Measurements from ENCODE around the gene PLXNA1. TPM values are rescaled to one million over a fixed set of nuclear protein-coding genes. Genes with fewer than 3 reads are reported as not detected.
A peak's percentile ranks its signal among the peaks of the same experiment; 100 is the strongest.

The PLXNA1 gene
- polyA plus RNA-seq, 6 donors from 2014 or later, result 0.08 to 0.76 (median 0.28) TPM; not detected in 1

- H3K4me3 Mint-ChIP-seq, result no peak overlapping the region
- ATAC-seq (ENCODE audit: low read depth in 2 of 2), result no peak
- H3K27me3 Mint-ChIP-seq, result peaks cover 16 to 47% (median 30%) of the 10 kb centered on the region in 3 donors
- H3K9me3 Mint-ChIP-seq, result peaks cover 5 to 28% (median 20%) of the 10 kb centered on the region in 7 donors
- no peak overlapping the region for H3K27ac Mint-ChIP-seq
- no peak for DNase-seq
- H3K36me3 Mint-ChIP-seq, result peaks cover 16 to 17% of the 10 kb centered on the region in 2 donors
- H3K4me1 Mint-ChIP-seq, result peaks cover 11 to 24% (median 12%) of the 10 kb centered on the region in 3 donors
Observed at GRCh38 chr3:126977821-126978220, 5.1 kb upstream of the PLXNA1 start.

- Mint-ChIP-seq H3K27me3 (peaks cover 16 to 42% (median 30%) of the 10 kb centered on the region in 3 donors), H3K4me1 (peaks cover 11 to 24% (median 12%) of the 10 kb centered on the region in 3 donors), H3K4me3 (peak overlapping the region in 2 of 8 donors; percentile 11 to 76), H3K36me3 (peaks cover 16 to 17% of the 10 kb centered on the region in 2 donors), H3K27ac (no peak overlapping the region), H3K9me3 (peaks cover 5 to 28% (median 20%) of the 10 kb centered on the region in 7 donors)
- ATAC-seq (ENCODE audit: low read depth in 2 of 2), result no peak
- DNase-seq, result no peak
Observed at GRCh38 chr3:126978291-126978690, 4.6 kb upstream of the PLXNA1 start.

DNA sequence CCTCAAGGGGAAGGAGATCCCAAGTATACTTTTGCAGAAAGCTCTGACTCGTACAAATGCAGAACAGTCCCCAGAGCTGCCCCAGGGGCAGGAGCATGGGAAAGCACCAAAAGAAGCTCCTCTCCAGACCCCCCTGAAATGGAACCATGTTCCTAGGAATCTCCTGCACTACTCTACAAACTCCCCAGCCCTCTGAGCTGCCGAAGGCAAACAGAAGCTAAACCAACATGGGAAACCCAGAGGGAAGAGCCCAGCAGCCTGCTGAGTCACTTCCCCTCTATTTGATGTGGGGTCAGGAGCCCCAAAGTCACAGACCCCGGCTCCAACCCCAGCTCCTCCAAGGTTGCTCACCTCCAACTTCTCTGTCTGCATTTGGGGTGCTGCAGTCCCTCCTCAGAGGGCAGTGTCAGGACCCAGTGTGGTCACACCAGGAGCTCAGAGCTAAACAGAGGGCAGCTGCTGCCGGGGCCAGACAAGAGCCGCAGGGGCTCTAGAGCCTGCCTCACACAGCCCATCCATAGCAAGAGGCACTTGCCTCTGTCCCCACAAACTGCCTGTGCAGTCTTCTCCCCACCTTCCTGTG, 3.8 kb upstream of the PLXNA1 start:
- H3K27ac Mint-ChIP-seq, result peak overlapping the region in 3 of 6 donors; percentile 60 to 96 (median 93)
- DNase-seq (no peak), ATAC-seq (ENCODE audit: low read depth in 2 of 2) (no peak)
- H3K4me3 Mint-ChIP-seq, result no peak overlapping the region
- peaks cover 5 to 21% (median 13%) of the 10 kb centered on the region in 7 donors for H3K9me3 Mint-ChIP-seq
- H3K36me3 Mint-ChIP-seq, result peaks cover 13 to 14% of the 10 kb centered on the region in 2 donors
- peaks cover 16 to 37% (median 27%) of the 10 kb centered on the region in 3 donors for H3K27me3 Mint-ChIP-seq
- peaks cover 11 to 24% (median 12%) of the 10 kb centered on the region in 3 donors for H3K4me1 Mint-ChIP-seq

DNA sequence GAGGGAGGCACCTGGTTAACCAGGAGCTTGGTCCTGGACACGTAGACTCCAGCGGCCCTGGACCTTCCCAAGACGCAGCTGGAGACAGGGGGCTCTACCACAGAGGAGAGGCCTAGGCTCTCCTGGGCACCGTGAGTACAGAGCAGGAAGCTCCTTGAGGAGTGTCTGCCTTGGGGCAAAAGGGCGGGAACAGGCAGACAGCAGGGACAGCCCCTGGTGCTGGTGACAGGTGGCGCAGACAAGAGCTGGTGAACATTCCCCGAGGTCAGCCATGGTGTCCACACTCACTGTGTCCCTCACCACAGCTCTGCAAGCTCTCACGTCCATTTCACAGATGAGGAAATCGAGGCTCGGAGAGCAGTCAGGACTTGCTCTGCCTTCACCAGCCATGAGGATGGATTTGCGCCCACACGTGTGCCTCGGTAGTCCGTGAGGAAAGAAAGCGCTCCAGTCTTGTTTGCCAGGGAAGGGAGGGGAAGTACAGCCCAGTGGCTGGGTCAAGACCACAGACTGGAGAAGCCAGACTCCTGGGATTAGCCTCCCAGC, 2.6 kb upstream of the PLXNA1 start:
- Mint-ChIP-seq H3K36me3 (peaks cover under 1 to 2% of the 10 kb centered on the region in 2 donors), H3K27me3 (peaks cover 16 to 25% (median 23%) of the 10 kb centered on the region in 3 donors), H3K4me1 (peaks cover 11 to 24% (median 12%) of the 10 kb centered on the region in 3 donors), H3K4me3 (peak overlapping the region in 5 of 8 donors; percentile 6 to 68 (median 47)), H3K27ac (peak overlapping the region in 5 of 6 donors; percentile 33 to 99 (median 83)), H3K9me3 (peaks cover 0 to 9% (median 3%) of the 10 kb centered on the region in 7 donors)
- ATAC-seq (ENCODE audit: low read depth in 2 of 2) (no peak), DNase-seq (no peak)

DNA sequence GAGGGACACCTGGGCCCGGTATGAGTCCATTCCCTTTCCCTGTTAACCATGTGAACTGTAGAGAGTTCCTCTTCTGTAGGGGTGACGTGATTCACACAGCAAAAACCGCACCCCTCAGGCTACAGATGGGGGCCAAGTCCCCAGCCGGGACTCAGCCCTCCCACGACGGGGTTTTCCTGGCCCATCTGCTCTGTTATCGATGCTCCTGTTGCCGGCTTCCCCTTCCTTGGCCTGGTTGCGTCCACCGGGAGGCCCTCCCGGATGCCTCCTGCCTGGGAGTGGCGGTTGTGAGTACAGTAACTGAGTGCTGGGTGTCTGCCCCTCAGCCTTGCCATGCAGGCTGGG, 817 bp upstream of the PLXNA1 start:
- peaks cover 16 to 25% (median 23%) of the 10 kb centered on the region in 3 donors for H3K27me3 Mint-ChIP-seq
- H3K9me3 Mint-ChIP-seq, result no peaks in the 10 kb centered on the region
- peak overlapping the region; percentile 77 to 96 (median 92) for H3K4me3 Mint-ChIP-seq
- peak; percentile 72 to 76 for ATAC-seq (ENCODE audit: low read depth in 2 of 2)
- H3K4me1 Mint-ChIP-seq, result peaks cover 13 to 25% (median 13%) of the 10 kb centered on the region in 3 donors
- peak; percentile 85 for DNase-seq
- H3K36me3 Mint-ChIP-seq, result no peaks in the 10 kb centered on the region
- H3K27ac Mint-ChIP-seq, result peak overlapping the region; percentile 96 to 99 (median 99)

DNA sequence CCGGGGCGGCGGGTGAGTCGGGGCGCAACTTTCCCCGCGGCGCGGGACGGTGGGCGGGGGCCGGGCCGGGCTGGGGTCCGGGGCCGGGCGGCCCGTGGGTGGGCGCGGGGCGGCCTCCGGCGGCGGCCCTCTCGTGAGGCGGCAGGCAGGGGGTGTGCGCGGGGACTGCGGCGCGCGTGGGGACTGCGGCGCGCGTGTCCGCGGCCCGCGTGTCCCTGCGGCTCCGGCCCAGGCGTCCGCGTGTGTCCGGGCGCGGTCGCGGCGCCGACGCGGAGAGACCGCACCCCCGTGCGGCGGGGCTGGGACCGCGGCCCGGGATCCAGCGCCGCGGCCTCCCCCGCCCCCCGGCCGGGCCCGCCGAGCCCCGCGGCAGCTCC, 349 bp downstream of the PLXNA1 start:
- Mint-ChIP-seq H3K27ac (no peak overlapping the region), H3K4me1 (peaks cover 16 to 32% (median 18%) of the 10 kb centered on the region in 3 donors), H3K4me3 (no peak overlapping the region), H3K36me3 (no peaks in the 10 kb centered on the region), H3K9me3 (no peaks in the 10 kb centered on the region), H3K27me3 (peaks cover 14 to 23% (median 16%) of the 10 kb centered on the region in 3 donors)
- no peak for ATAC-seq (ENCODE audit: low read depth in 2 of 2)
- DNase-seq, result no peak

- Mint-ChIP-seq H3K4me3 (peak overlapping the region in 7 of 8 donors; percentile 5 to 80 (median 61)), H3K27ac (peak overlapping the region in 3 of 6 donors; percentile 50 to 71 (median 66)), H3K27me3 (peaks cover 10 to 18% (median 11%) of the 10 kb centered on the region in 3 donors), H3K9me3 (no peaks in the 10 kb centered on the region), H3K36me3 (no peaks in the 10 kb centered on the region), H3K4me1 (peaks cover 16 to 32% (median 18%) of the 10 kb centered on the region in 3 donors)
- ATAC-seq (ENCODE audit: low read depth in 2 of 2), result no peak
- DNase-seq, result peak; percentile 36
Observed at GRCh38 chr3:126983653-126984390, 907 bp downstream of the PLXNA1 start.

GRCh38 chr3:126984391-126985131, 1.6 kb downstream of the PLXNA1 start:
- DNase-seq (no peak), ATAC-seq (ENCODE audit: low read depth in 2 of 2) (no peak)
- Mint-ChIP-seq H3K27me3 (peaks cover 5 to 11% (median 10%) of the 10 kb centered on the region in 3 donors), H3K36me3 (no peaks in the 10 kb centered on the region), H3K4me3 (peak overlapping the region; percentile 55 to 88 (median 68)), H3K9me3 (no peaks in the 10 kb centered on the region), H3K27ac (peak overlapping the region in 2 of 6 donors; percentile 52 to 71), H3K4me1 (peaks cover 16 to 32% (median 18%) of the 10 kb centered on the region in 3 donors)

GRCh38 chr3:126985132-126985985, 2.4 kb downstream of the PLXNA1 start:
- H3K4me3 Mint-ChIP-seq, result peak overlapping the region; percentile 26 to 74 (median 58)
- peak overlapping the region in 2 of 6 donors; percentile 66 to 86 for H3K27ac Mint-ChIP-seq
- no peaks in the 10 kb centered on the region for H3K36me3 Mint-ChIP-seq
- no peak for ATAC-seq (ENCODE audit: low read depth in 2 of 2)
- H3K27me3 Mint-ChIP-seq, result peaks cover 0 to 3% (median 2%) of the 10 kb centered on the region in 3 donors
- no peaks in the 10 kb centered on the region for H3K9me3 Mint-ChIP-seq
- peaks cover 16 to 25% (median 18%) of the 10 kb centered on the region in 3 donors for H3K4me1 Mint-ChIP-seq
- no peak for DNase-seq

DNA sequence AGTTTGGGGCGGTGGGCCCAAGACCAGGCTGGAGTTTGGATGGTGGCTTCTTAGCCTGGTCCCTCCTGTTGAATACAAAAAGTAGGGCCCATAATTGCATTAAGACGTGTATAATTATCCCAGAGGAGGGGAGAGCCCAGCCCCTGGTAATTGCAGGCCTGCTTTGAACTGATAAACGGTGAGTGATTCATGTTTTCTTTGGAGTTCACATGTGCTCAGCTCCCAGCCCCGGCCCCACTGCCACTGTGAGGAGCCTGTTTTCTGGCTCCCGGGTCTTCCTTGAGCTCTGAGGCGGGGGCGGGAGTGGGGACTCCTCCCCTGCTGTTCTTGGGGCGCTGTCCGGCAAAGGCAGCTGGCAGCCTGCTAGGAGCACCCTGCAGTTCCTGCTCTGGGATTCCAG, 3.1 kb downstream of the PLXNA1 start:
- no peaks in the 10 kb centered on the region for H3K36me3 Mint-ChIP-seq
- H3K4me3 Mint-ChIP-seq, result peak overlapping the region in 4 of 8 donors; percentile 29 to 69 (median 58)
- ATAC-seq (ENCODE audit: low read depth in 2 of 2) (no peak), DNase-seq (no peak)
- no peaks in the 10 kb centered on the region for H3K27me3 Mint-ChIP-seq
- H3K9me3 Mint-ChIP-seq, result no peaks in the 10 kb centered on the region
- peaks cover 18 to 22% (median 19%) of the 10 kb centered on the region in 3 donors for H3K4me1 Mint-ChIP-seq
- H3K27ac Mint-ChIP-seq, result no peak overlapping the region

- Mint-ChIP-seq H3K4me3 (no peak overlapping the region), H3K4me1 (peaks cover 10 to 11% (median 11%) of the 10 kb centered on the region in 3 donors), H3K27ac (peak overlapping the region in 1 of 6 donors; percentile 33), H3K9me3 (no peaks in the 10 kb centered on the region), H3K27me3 (no peaks in the 10 kb centered on the region), H3K36me3 (no peaks in the 10 kb centered on the region)
- ATAC-seq (ENCODE audit: low read depth in 2 of 2), result no peak
- DNase-seq, result no peak
Observed at GRCh38 chr3:126987129-126987528, 4.2 kb downstream of the PLXNA1 start.

GRCh38 chr3:126987596-126987995, 4.7 kb downstream of the PLXNA1 start:
- Mint-ChIP-seq H3K27me3 (no peaks in the 10 kb centered on the region), H3K9me3 (no peaks in the 10 kb centered on the region), H3K4me1 (peaks cover 6 to 8% (median 8%) of the 10 kb centered on the region in 3 donors), H3K27ac (no peak overlapping the region), H3K36me3 (no peaks in the 10 kb centered on the region), H3K4me3 (peak overlapping the region in 1 of 8 donors; percentile 38)
- ATAC-seq (ENCODE audit: low read depth in 2 of 2) (no peak), DNase-seq (no peak)
